Liver (tissue), 3 donors: ENCODE data around the gene MEIOB.

Experiments used
- CTCF ChIP-seq: fragments of 150-350 bp; IDR thresholded peaks from 2 replicates; pipeline ENCODE4 v1.5.1; 2017; ENCODE audit warnings: improper control_type of control experiment, low read depth, low read length; ENCODE audit not compliant: missing input control
- GABPA ChIP-seq, 2 donors: IDR thresholded peaks in 1 of 2; conservative IDR thresholded peaks in 1 of 2; 2 replicates each; pipeline ENCODE4 v1.6.1; 2016; ENCODE audit warnings: antibody characterized with exemption in 2 of 2, mild to moderate bottlenecking in 1 of 2, moderate library complexity in 1 of 2
- HNF4G ChIP-seq: IDR thresholded peaks from 2 replicates; pipeline ENCODE4 v1.6.1; 2016; ENCODE audit warnings: antibody characterized with exemption
- JUND ChIP-seq, 2 donors: IDR thresholded peaks; 2 replicates each; pipeline ENCODE4 v1.6.1; 2016; ENCODE audit warnings: antibody characterized with exemption in 2 of 2
- NR2F2 ChIP-seq: IDR thresholded peaks from 2 replicates; pipeline ENCODE4 v1.6.1; 2016; ENCODE audit warnings: antibody characterized with exemption
- RAD21 ChIP-seq, 2 donors: IDR thresholded peaks; 2 replicates each; pipeline ENCODE4 v1.6.1; 2016; ENCODE audit warnings: antibody characterized with exemption in 2 of 2, mild to moderate bottlenecking in 2 of 2
- TAF1 ChIP-seq: conservative IDR thresholded peaks from 2 replicates; pipeline ENCODE4 v1.6.1; 2016; ENCODE audit warnings: antibody characterized with exemption, mild to moderate bottlenecking
- YY1 ChIP-seq: IDR thresholded peaks from 2 replicates; pipeline ENCODE4 v1.6.1; 2016; ENCODE audit warnings: antibody characterized with exemption, mild to moderate bottlenecking
- TF ChIP-seq, protein P1 (sequence below): IDR thresholded peaks from 2 replicates; pipeline ENCODE4 v1.6.1; 2016; ENCODE audit warnings: antibody characterized with exemption
- TF ChIP-seq, protein P2 (sequence below): IDR thresholded peaks from 2 replicates; pipeline ENCODE4 v1.6.1; 2016; ENCODE audit warnings: antibody characterized with exemption, mild to moderate bottlenecking
- TF ChIP-seq, protein P3 (sequence below): IDR thresholded peaks from 2 replicates; pipeline ENCODE4 v1.6.1; 2016; ENCODE audit warnings: antibody characterized with exemption
- donor health status: healthy.
- donor health status: healthy.

GRCh38 chr16:1791943-1792812 lies 79.8 kb downstream of the MEIOB start:
- no peak for TF ChIP-seq TAF1
- TF ChIP-seq GABPA (IDR thresholded peaks at IDR 0.05 in 1 of 2, conservative IDR thresholded peaks at IDR 0.05 in 1 of 2) = no peak
- no peak for TF ChIP-seq HNF4G
- TF ChIP-seq CTCF = peak; percentile 15
- TF ChIP-seq, protein P1, sequence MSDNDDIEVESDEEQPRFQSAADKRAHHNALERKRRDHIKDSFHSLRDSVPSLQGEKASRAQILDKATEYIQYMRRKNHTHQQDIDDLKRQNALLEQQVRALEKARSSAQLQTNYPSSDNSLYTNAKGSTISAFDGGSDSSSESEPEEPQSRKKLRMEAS = peak; percentile 85
- TF ChIP-seq, protein P2, sequence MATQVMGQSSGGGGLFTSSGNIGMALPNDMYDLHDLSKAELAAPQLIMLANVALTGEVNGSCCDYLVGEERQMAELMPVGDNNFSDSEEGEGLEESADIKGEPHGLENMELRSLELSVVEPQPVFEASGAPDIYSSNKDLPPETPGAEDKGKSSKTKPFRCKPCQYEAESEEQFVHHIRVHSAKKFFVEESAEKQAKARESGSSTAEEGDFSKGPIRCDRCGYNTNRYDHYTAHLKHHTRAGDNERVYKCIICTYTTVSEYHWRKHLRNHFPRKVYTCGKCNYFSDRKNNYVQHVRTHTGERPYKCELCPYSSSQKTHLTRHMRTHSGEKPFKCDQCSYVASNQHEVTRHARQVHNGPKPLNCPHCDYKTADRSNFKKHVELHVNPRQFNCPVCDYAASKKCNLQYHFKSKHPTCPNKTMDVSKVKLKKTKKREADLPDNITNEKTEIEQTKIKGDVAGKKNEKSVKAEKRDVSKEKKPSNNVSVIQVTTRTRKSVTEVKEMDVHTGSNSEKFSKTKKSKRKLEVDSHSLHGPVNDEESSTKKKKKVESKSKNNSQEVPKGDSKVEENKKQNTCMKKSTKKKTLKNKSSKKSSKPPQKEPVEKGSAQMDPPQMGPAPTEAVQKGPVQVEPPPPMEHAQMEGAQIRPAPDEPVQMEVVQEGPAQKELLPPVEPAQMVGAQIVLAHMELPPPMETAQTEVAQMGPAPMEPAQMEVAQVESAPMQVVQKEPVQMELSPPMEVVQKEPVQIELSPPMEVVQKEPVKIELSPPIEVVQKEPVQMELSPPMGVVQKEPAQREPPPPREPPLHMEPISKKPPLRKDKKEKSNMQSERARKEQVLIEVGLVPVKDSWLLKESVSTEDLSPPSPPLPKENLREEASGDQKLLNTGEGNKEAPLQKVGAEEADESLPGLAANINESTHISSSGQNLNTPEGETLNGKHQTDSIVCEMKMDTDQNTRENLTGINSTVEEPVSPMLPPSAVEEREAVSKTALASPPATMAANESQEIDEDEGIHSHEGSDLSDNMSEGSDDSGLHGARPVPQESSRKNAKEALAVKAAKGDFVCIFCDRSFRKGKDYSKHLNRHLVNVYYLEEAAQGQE = no peak
- TF ChIP-seq JUND (IDR thresholded peaks at IDR 0.05) = no peak
- TF ChIP-seq YY1 = peak; percentile 67
- no peak for TF ChIP-seq NR2F2
- no peak for TF ChIP-seq RAD21 (IDR thresholded peaks at IDR 0.05)
- TF ChIP-seq, protein P3, sequence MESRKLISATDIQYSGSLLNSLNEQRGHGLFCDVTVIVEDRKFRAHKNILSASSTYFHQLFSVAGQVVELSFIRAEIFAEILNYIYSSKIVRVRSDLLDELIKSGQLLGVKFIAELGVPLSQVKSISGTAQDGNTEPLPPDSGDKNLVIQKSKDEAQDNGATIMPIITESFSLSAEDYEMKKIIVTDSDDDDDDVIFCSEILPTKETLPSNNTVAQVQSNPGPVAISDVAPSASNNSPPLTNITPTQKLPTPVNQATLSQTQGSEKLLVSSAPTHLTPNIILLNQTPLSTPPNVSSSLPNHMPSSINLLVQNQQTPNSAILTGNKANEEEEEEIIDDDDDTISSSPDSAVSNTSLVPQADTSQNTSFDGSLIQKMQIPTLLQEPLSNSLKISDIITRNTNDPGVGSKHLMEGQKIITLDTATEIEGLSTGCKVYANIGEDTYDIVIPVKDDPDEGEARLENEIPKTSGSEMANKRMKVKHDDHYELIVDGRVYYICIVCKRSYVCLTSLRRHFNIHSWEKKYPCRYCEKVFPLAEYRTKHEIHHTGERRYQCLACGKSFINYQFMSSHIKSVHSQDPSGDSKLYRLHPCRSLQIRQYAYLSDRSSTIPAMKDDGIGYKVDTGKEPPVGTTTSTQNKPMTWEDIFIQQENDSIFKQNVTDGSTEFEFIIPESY = no peak
